ENCODE data around the gene ST6GALNAC1.
"Not testable (repeated sequence)": the region's sequence is repeated elsewhere in the genome, so short reads cannot be mapped to it uniquely, and the experiment has no call there.

Gene ST6GALNAC1

DNA sequence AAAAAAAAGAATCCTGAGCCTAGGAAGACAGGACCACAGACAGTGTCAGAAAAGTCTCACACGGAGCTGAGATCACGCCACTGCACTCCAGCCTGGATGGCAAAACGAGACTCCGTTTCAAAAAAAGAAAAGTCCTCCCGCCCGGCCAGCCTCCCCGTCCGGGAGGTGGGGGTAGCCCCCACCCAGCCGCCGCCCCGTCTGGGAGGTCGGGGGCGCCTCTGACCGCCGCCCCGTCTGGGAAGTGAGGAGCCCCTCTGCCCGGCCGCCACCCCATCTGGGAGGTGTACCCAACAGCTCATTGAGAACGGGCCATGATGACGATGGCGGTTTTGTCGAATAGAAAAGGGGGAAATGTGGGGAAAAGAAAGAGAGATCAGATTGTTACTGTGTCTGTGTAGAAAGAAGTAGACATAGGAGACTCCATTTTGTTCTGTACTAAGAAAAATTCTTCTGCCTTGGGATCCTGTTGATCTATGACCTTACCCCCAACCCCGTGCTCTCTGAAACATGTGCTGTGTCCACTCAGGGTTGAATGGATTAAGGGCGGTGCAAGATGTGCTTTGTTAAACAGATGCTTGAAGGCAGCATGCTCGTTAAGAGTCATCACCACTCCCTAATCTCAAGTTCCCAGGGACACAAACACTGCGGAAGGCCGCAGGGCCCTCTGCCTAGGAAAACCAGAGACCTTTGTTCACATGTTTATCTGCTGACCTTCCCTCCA, 6.9 kb downstream of the ST6GALNAC1 start:
- Histone ChIP-seq H3K27me3 (ENCODE audit: control insufficient read depth in 1 of 2, insufficient read depth in 1 of 2, low read length in 2 of 2) (peaks cover 0 to 12% of the 10 kb centered on the region in 2 experiments), H3K4ac (ENCODE audit: low read depth in 1 of 2, low read length in 2 of 2) (peak overlapping the region in 1 of 2 experiments; percentile 37)
- H3K14ac ChIP-seq (ENCODE audit: low read length in 2 of 2); H3K36me3 ChIP-seq (ENCODE audit: control insufficient read depth in 1 of 2, insufficient read depth in 2 of 2, low read depth in 1 of 2, low read length in 2 of 2); H3K27ac ChIP-seq (ENCODE audit: low read length, poor library complexity, severe bottlenecking); H2BK5ac ChIP-seq (ENCODE audit: low read depth, low read length, poor library complexity, severe bottlenecking); H3K4me2 ChIP-seq (ENCODE audit: low read length, poor library complexity, severe bottlenecking); H2BK120ac ChIP-seq (ENCODE audit: low read depth, low read length); H2BK12ac ChIP-seq (ENCODE audit: low read length in 2 of 2); H3K4me1 ChIP-seq (ENCODE audit: control insufficient read depth, insufficient read depth, low read depth, low read length); H2AK5ac ChIP-seq (ENCODE audit: low read length, severe bottlenecking); H4K91ac ChIP-seq (ENCODE audit: low read length); H3K79me1 ChIP-seq (replicated peaks; ENCODE audit: low read length, poor library complexity, severe bottlenecking); H2BK15ac ChIP-seq (ENCODE audit: low read depth, poor library complexity, severe bottlenecking); H3K9ac ChIP-seq (ENCODE audit: low read length); H3K4me3 ChIP-seq (ENCODE audit: insufficient read depth in 1 of 2, low read depth in 1 of 2, low read length in 2 of 2); H4K8ac ChIP-seq (ENCODE audit: low read length); DNase-seq; H2AFZ ChIP-seq (ENCODE audit: low read depth, low read length); H3K9me3 ChIP-seq (ENCODE audit: control insufficient read depth, low read length); H3K23ac ChIP-seq (ENCODE audit: low read length in 2 of 2); H3K18ac ChIP-seq (ENCODE audit: low read depth in 1 of 2, low read length in 2 of 2): not testable (repeated sequence)
- WGBS = 91% methylated on average over 13 of the region's 27 CpGs

GRCh38 chr17:76635659-76636360, 7.7 kb downstream of the ST6GALNAC1 start:
- no peak overlapping the region for H3K9ac ChIP-seq (ENCODE audit: low read length)
- no peak overlapping the region for H3K23ac ChIP-seq (ENCODE audit: low read length in 2 of 2)
- H3K79me1 ChIP-seq (replicated peaks; ENCODE audit: low read length, poor library complexity, severe bottlenecking) = no peaks in the 10 kb centered on the region
- no peak overlapping the region for H2AK5ac ChIP-seq (ENCODE audit: low read length, severe bottlenecking)
- H3K4me3 ChIP-seq (ENCODE audit: insufficient read depth in 1 of 2, low read depth in 1 of 2, low read length in 2 of 2) = no peak overlapping the region
- H2BK12ac ChIP-seq (ENCODE audit: low read length in 2 of 2) = no peak overlapping the region
- H4K8ac ChIP-seq (ENCODE audit: low read length) = no peak overlapping the region
- no peak overlapping the region for H2BK15ac ChIP-seq (ENCODE audit: low read depth, poor library complexity, severe bottlenecking)
- no peak overlapping the region for H4K91ac ChIP-seq (ENCODE audit: low read length)
- 30% methylated on average over 5 of the region's 8 CpGs for WGBS
- no peaks in the 10 kb centered on the region for H3K4me1 ChIP-seq (ENCODE audit: control insufficient read depth, insufficient read depth, low read depth, low read length)
- H3K9me3 ChIP-seq (ENCODE audit: control insufficient read depth, low read length) = no peaks in the 10 kb centered on the region
- no peak overlapping the region for H3K14ac ChIP-seq (ENCODE audit: low read length in 2 of 2)
- no peak overlapping the region for H2BK120ac ChIP-seq (ENCODE audit: low read depth, low read length)
- H3K4me2 ChIP-seq (ENCODE audit: low read length, poor library complexity, severe bottlenecking) = no peak overlapping the region
- H2BK5ac ChIP-seq (ENCODE audit: low read depth, low read length, poor library complexity, severe bottlenecking) = no peak overlapping the region
- H3K27me3 ChIP-seq (ENCODE audit: control insufficient read depth in 1 of 2, insufficient read depth in 1 of 2, low read length in 2 of 2) = peaks cover 0 to 8% of the 10 kb centered on the region in 2 experiments
- no peak overlapping the region for H2AFZ ChIP-seq (ENCODE audit: low read depth, low read length)
- no peak overlapping the region for H3K18ac ChIP-seq (ENCODE audit: low read depth in 1 of 2, low read length in 2 of 2)
- no peaks in the 10 kb centered on the region for H3K36me3 ChIP-seq (ENCODE audit: control insufficient read depth in 1 of 2, insufficient read depth in 2 of 2, low read depth in 1 of 2, low read length in 2 of 2)
- DNase-seq = peak; percentile 85
- no peak overlapping the region for H3K4ac ChIP-seq (ENCODE audit: low read depth in 1 of 2, low read length in 2 of 2)
- no peak overlapping the region for H3K27ac ChIP-seq (ENCODE audit: low read length, poor library complexity, severe bottlenecking)

- Histone ChIP-seq H2AFZ (ENCODE audit: low read depth, low read length) (no peak overlapping the region), H2AK5ac (ENCODE audit: low read length, severe bottlenecking) (no peak overlapping the region), H3K4ac (ENCODE audit: low read depth in 1 of 2, low read length in 2 of 2) (no peak overlapping the region), H2BK120ac (ENCODE audit: low read depth, low read length) (peak overlapping the region; percentile 54), H3K4me2 (ENCODE audit: low read length, poor library complexity, severe bottlenecking) (no peak overlapping the region), H3K27ac (ENCODE audit: low read length, poor library complexity, severe bottlenecking) (no peak overlapping the region), H2BK5ac (ENCODE audit: low read depth, low read length, poor library complexity, severe bottlenecking) (no peak overlapping the region), H3K14ac (ENCODE audit: low read length in 2 of 2) (no peak overlapping the region), H3K4me3 (ENCODE audit: insufficient read depth in 1 of 2, low read depth in 1 of 2, low read length in 2 of 2) (no peak overlapping the region), H2BK15ac (ENCODE audit: low read depth, poor library complexity, severe bottlenecking) (no peak overlapping the region), H3K23ac (ENCODE audit: low read length in 2 of 2) (no peak overlapping the region), H4K91ac (ENCODE audit: low read length) (peak overlapping the region; percentile 40), H3K36me3 (ENCODE audit: control insufficient read depth in 1 of 2, insufficient read depth in 2 of 2, low read depth in 1 of 2, low read length in 2 of 2) (no peaks in the 10 kb centered on the region), H2BK12ac (ENCODE audit: low read length in 2 of 2) (no peak overlapping the region), H3K9ac (ENCODE audit: low read length) (no peak overlapping the region), H3K79me1 (replicated peaks; ENCODE audit: low read length, poor library complexity, severe bottlenecking) (no peaks in the 10 kb centered on the region), H3K18ac (ENCODE audit: low read depth in 1 of 2, low read length in 2 of 2) (no peak overlapping the region), H3K4me1 (ENCODE audit: control insufficient read depth, insufficient read depth, low read depth, low read length) (no peaks in the 10 kb centered on the region), H3K9me3 (ENCODE audit: control insufficient read depth, low read length) (no peaks in the 10 kb centered on the region), H4K8ac (ENCODE audit: low read length) (peak overlapping the region; percentile 55), H3K27me3 (ENCODE audit: control insufficient read depth in 1 of 2, insufficient read depth in 1 of 2, low read length in 2 of 2) (peaks cover 0 to 8% of the 10 kb centered on the region in 2 experiments)
- peak; percentile 67 for DNase-seq
- WGBS = 66% methylated on average over 5 of the region's 5 CpGs
Observed at GRCh38 chr17:76635039-76635438, 8.5 kb downstream of the ST6GALNAC1 start.

DNA sequence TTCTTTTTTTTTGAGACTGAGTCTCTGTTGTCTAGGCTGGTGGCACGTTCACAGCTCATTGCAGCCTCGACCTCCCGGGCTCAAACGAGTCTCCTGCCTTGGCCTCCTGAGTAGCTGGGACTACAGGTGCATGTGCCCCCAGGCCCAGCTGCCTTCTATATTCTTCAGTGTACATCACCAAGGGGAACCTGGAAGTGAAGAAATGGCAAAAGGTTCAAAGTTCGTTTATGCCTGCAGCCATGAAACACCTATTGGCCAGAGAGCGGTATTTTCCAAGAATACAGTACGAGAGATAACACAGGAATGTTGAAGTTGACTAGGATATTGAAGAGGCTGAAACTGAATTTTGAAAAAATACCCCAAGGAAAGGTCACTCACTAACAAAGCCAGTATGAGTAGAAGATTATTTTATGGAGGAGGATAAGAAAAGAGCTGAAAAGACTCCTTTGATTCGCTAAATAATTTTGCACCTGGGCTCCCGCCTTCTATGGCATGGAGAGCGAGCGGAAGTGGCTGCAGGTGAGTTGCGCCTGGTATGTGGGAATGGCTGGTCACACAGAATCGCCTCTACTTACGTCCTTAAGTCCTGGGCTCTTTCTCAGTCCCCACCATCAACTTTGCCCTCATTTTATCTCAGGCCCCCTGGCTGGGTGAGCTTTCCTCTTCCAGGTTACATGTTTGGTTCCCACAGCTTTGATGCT, 9.8 kb downstream of the ST6GALNAC1 start:
- peak overlapping the region; percentile 72 for H4K91ac ChIP-seq (ENCODE audit: low read length)
- no peak overlapping the region for H2BK5ac ChIP-seq (ENCODE audit: low read depth, low read length, poor library complexity, severe bottlenecking)
- no peak overlapping the region for H3K4me2 ChIP-seq (ENCODE audit: low read length, poor library complexity, severe bottlenecking)
- H3K23ac ChIP-seq (ENCODE audit: low read length in 2 of 2) = no peak overlapping the region
- WGBS = 95% methylated on average over 14 of the region's 14 CpGs
- H2BK120ac ChIP-seq (ENCODE audit: low read depth, low read length) = no peak overlapping the region
- H3K14ac ChIP-seq (ENCODE audit: low read length in 2 of 2) = no peak overlapping the region
- peak overlapping the region in 1 of 2 experiments; percentile 63 for H3K18ac ChIP-seq (ENCODE audit: low read depth in 1 of 2, low read length in 2 of 2)
- no peaks in the 10 kb centered on the region for H3K79me1 ChIP-seq (replicated peaks; ENCODE audit: low read length, poor library complexity, severe bottlenecking)
- H3K9me3 ChIP-seq (ENCODE audit: control insufficient read depth, low read length) = no peaks in the 10 kb centered on the region
- H3K36me3 ChIP-seq (ENCODE audit: control insufficient read depth in 1 of 2, insufficient read depth in 2 of 2, low read depth in 1 of 2, low read length in 2 of 2) = no peaks in the 10 kb centered on the region
- peaks cover 0 to 12% of the 10 kb centered on the region in 2 experiments for H3K27me3 ChIP-seq (ENCODE audit: control insufficient read depth in 1 of 2, insufficient read depth in 1 of 2, low read length in 2 of 2)
- H2BK12ac ChIP-seq (ENCODE audit: low read length in 2 of 2) = peak overlapping the region in 1 of 2 experiments; percentile 10
- H3K4me1 ChIP-seq (ENCODE audit: control insufficient read depth, insufficient read depth, low read depth, low read length) = no peaks in the 10 kb centered on the region
- no peak overlapping the region for H3K27ac ChIP-seq (ENCODE audit: low read length, poor library complexity, severe bottlenecking)
- no peak overlapping the region for H3K4me3 ChIP-seq (ENCODE audit: insufficient read depth in 1 of 2, low read depth in 1 of 2, low read length in 2 of 2)
- peak overlapping the region; percentile 63 for H2BK15ac ChIP-seq (ENCODE audit: low read depth, poor library complexity, severe bottlenecking)
- no peak overlapping the region for H2AK5ac ChIP-seq (ENCODE audit: low read length, severe bottlenecking)
- no peak for DNase-seq
- no peak overlapping the region for H3K9ac ChIP-seq (ENCODE audit: low read length)
- H3K4ac ChIP-seq (ENCODE audit: low read depth in 1 of 2, low read length in 2 of 2) = no peak overlapping the region
- H2AFZ ChIP-seq (ENCODE audit: low read depth, low read length) = no peak overlapping the region
- H4K8ac ChIP-seq (ENCODE audit: low read length) = no peak overlapping the region

Data from mesenchymal stem cell (in vitro differentiated cells and primary cell).